HL-60 (cell line): ENCODE data around the gene SRCAP.

Experiments used
- DNase-seq, 2 experiments: peaks; one replicate each; pipeline ENCODE4 v3.0.0-alpha.2; 2010 to 2020; ENCODE audit warnings: low read depth in 1 of 2, low spot score in 1 of 2
- H3K27ac ChIP-seq: fragments of 250-450 bp; sonication (Bioruptor Pico); replicated peaks from 2 replicates; pipeline ENCODE4 v1.5.1; 2020; ENCODE audit warnings: mild to moderate bottlenecking, moderate library complexity
- H3K27me3 ChIP-seq: fragments of 250-450 bp; sonication (Bioruptor Pico); 2 replicates; pipeline ENCODE4 v1.5.1; 2021; ENCODE audit warnings: mild to moderate bottlenecking, moderate library complexity; ENCODE audit not compliant: insufficient read depth, poor library complexity, severe bottlenecking
- H3K4me3 ChIP-seq: replicated peaks from 2 replicates; pipeline ENCODE4 v1.5.1; 2011; ENCODE audit warnings: mild to moderate bottlenecking, control low read depth, low read length; ENCODE audit not compliant: insufficient read depth
- GABPA ChIP-seq: IDR thresholded peaks from 2 replicates; pipeline ENCODE4 v1.6.1; 2012; ENCODE audit warnings: low read depth
- POLR2AphosphoS5 ChIP-seq: IDR thresholded peaks from 2 replicates; pipeline ENCODE4 v1.6.1; 2012; ENCODE audit warnings: low read depth
- SPI1 ChIP-seq: IDR thresholded peaks from 2 replicates; pipeline ENCODE4 v1.6.1; 2012; ENCODE audit warnings: low read depth, mild to moderate bottlenecking, borderline replicate concordance
- TF ChIP-seq, protein P1 (sequence below): IDR thresholded peaks from 2 replicates; pipeline ENCODE4 v1.6.1; 2012; ENCODE audit warnings: low read depth; ENCODE audit not compliant: insufficient replicate concordance
- TF ChIP-seq, protein P2 (sequence below): IDR thresholded peaks from one replicate; pipeline ENCODE4 v1.5.1; 2011; ENCODE audit warnings: low read length, control low read depth, inconsistent platforms; ENCODE audit not compliant: insufficient read depth

Gene SRCAP

DNA sequence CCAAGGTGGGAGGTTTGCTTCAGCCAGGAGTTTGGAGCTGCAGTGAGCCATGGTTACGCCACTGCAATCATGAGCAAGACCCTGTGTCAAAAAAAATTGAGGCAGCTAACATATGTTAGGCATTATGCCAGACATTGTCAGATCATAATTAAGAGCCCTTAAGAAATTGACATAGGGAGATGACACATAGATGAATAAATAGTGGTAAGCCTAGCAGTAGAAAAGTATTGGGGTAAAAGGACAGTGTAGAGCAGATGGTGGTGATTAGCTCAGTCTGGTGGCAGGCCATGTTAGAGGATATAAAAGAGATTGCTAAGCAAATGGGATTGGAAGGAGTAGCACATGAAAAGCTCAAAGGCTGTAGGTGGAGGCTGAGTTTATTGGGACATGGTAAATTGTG, 22.6 kb downstream of the SRCAP start:
- no peak overlapping the region for H3K27ac ChIP-seq

DNA sequence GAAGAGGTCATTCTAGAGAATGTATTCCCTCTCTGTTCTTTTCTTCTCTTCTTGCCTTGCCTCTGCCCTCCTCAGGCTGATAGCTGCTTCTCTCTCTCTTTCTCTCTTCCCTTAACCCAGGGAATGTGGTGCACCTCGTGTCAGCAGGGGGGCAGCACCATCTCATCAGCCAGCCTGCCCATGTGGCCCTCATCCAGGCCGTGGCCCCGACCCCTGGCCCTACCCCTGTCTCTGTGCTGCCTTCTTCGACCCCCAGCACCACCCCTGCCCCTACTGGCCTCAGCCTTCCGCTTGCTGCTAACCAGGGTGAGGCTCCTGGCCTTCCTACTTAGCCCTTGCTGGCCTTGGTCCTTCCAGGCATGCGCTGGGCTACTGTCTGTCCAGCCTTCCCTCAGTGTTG, 23.5 kb downstream of the SRCAP start:
- no peak for TF ChIP-seq SPI1
- no peak for TF ChIP-seq POLR2AphosphoS5
- TF ChIP-seq, protein P1, sequence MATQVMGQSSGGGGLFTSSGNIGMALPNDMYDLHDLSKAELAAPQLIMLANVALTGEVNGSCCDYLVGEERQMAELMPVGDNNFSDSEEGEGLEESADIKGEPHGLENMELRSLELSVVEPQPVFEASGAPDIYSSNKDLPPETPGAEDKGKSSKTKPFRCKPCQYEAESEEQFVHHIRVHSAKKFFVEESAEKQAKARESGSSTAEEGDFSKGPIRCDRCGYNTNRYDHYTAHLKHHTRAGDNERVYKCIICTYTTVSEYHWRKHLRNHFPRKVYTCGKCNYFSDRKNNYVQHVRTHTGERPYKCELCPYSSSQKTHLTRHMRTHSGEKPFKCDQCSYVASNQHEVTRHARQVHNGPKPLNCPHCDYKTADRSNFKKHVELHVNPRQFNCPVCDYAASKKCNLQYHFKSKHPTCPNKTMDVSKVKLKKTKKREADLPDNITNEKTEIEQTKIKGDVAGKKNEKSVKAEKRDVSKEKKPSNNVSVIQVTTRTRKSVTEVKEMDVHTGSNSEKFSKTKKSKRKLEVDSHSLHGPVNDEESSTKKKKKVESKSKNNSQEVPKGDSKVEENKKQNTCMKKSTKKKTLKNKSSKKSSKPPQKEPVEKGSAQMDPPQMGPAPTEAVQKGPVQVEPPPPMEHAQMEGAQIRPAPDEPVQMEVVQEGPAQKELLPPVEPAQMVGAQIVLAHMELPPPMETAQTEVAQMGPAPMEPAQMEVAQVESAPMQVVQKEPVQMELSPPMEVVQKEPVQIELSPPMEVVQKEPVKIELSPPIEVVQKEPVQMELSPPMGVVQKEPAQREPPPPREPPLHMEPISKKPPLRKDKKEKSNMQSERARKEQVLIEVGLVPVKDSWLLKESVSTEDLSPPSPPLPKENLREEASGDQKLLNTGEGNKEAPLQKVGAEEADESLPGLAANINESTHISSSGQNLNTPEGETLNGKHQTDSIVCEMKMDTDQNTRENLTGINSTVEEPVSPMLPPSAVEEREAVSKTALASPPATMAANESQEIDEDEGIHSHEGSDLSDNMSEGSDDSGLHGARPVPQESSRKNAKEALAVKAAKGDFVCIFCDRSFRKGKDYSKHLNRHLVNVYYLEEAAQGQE = no peak
- TF ChIP-seq GABPA = no peak
- TF ChIP-seq, protein P2, sequence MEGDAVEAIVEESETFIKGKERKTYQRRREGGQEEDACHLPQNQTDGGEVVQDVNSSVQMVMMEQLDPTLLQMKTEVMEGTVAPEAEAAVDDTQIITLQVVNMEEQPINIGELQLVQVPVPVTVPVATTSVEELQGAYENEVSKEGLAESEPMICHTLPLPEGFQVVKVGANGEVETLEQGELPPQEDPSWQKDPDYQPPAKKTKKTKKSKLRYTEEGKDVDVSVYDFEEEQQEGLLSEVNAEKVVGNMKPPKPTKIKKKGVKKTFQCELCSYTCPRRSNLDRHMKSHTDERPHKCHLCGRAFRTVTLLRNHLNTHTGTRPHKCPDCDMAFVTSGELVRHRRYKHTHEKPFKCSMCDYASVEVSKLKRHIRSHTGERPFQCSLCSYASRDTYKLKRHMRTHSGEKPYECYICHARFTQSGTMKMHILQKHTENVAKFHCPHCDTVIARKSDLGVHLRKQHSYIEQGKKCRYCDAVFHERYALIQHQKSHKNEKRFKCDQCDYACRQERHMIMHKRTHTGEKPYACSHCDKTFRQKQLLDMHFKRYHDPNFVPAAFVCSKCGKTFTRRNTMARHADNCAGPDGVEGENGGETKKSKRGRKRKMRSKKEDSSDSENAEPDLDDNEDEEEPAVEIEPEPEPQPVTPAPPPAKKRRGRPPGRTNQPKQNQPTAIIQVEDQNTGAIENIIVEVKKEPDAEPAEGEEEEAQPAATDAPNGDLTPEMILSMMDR = no peak
- no peak for DNase-seq
- Histone ChIP-seq H3K27me3 (no peaks in the 10 kb centered on the region), H3K4me3 (no peak overlapping the region), H3K27ac (no peak overlapping the region)

More for the DNA sequence above, 22.6 kb downstream of the SRCAP start:
- DNase-seq = no peak
- TF ChIP-seq GABPA = no peak
- no peak for TF ChIP-seq POLR2AphosphoS5
- no peak overlapping the region for H3K4me3 ChIP-seq
- no peaks in the 10 kb centered on the region for H3K27me3 ChIP-seq

GRCh38 chr16:30722916-30723315, 23.9 kb downstream of the SRCAP start:
- TF ChIP-seq, protein P2 = no peak
- no peak for TF ChIP-seq GABPA
- no peak overlapping the region for H3K27ac ChIP-seq

GRCh38 chr16:30723725-30724355, 24.9 kb downstream of the SRCAP start:
- no peak overlapping the region for H3K27ac ChIP-seq
- H3K4me3 ChIP-seq = no peak overlapping the region
- TF ChIP-seq SPI1 = no peak
- TF ChIP-seq POLR2AphosphoS5 = 0 out of 2 replicates have a peak, but pooled peaks have one; percentile 35
- no peak for DNase-seq
- no peaks in the 10 kb centered on the region for H3K27me3 ChIP-seq

More at GRCh38 chr16:30722916-30723315, 23.9 kb downstream of the SRCAP start:
- DNase-seq = no peak
- Histone ChIP-seq H3K27me3 (no peaks in the 10 kb centered on the region), H3K4me3 (no peak overlapping the region)

- Histone ChIP-seq H3K27me3 (no peaks in the 10 kb centered on the region), H3K4me3 (no peak overlapping the region), H3K27ac (peak overlapping the region; percentile 25)
- TF ChIP-seq SPI1 (peak; percentile 54; the same call in 1 of the 2 replicates), GABPA (no peak), POLR2AphosphoS5 (peak; percentile 43; the same call in 1 of the 2 replicates)
- TF ChIP-seq, protein P2 = no peak
- TF ChIP-seq, protein P1 = no peak
- peak; percentile 70 to 86 for DNase-seq
Measured at GRCh38 chr16:30724641-30725417, 25.9 kb downstream of the SRCAP start.
